Renal pelvis (tissue), 4 donors: Measurements from ENCODE around the gene ATXN10. TPM values are rescaled to one million over a fixed set of nuclear protein-coding genes. Genes with fewer than 3 reads are reported as not detected.
A peak's percentile ranks its signal among the peaks of the same experiment; 100 is the strongest.

Source experiments
- DNase-seq: peaks from one replicate; pipeline ENCODE4 v3.0.0-alpha.2; 2013
- polyA plus RNA-seq, 3 donors: library from polyadenylated mRNA; unstranded; fragments of 120-200 nt; gene quantifications; one replicate each; pipeline ENCODE4 v1.2.1, GENCODE V29; 2013; ENCODE audit not compliant: insufficient read length in 3 of 3

Gene ATXN10
- polyA plus RNA-seq, 3 donors, result 235 to 291 (median 278) TPM

- DNase-seq, result peak; percentile 37
Measured at GRCh38 chr22:45817745-45818423, 146.2 kb downstream of the ATXN10 start.

- no peak for DNase-seq
Measured at GRCh38 chr22:45818424-45819085, 146.9 kb downstream of the ATXN10 start.

GRCh38 chr22:45819305-45819704 lies 147.7 kb downstream of the ATXN10 start:
- DNase-seq, result no peak

GRCh38 chr22:45823336-45823735 lies 151.7 kb downstream of the ATXN10 start:
- no peak for DNase-seq

- no peak for DNase-seq
Measured at GRCh38 chr22:45826520-45826919, 154.9 kb downstream of the ATXN10 start.

GRCh38 chr22:45828841-45829240 lies 157.2 kb downstream of the ATXN10 start:
- DNase-seq, result no peak

- no peak for DNase-seq
Measured at GRCh38 chr22:45830531-45831245, 159.1 kb downstream of the ATXN10 start.

GRCh38 chr22:45831394-45831793 lies 159.8 kb downstream of the ATXN10 start:
- no peak for DNase-seq

GRCh38 chr22:45832180-45832579 lies 160.5 kb downstream of the ATXN10 start:
- no peak for DNase-seq

GRCh38 chr22:45832959-45833580 lies 161.4 kb downstream of the ATXN10 start:
- no peak for DNase-seq

GRCh38 chr22:45833613-45834012 lies 162.0 kb downstream of the ATXN10 start:
- DNase-seq, result no peak

GRCh38 chr22:45834241-45834640 lies 162.6 kb downstream of the ATXN10 start:
- no peak for DNase-seq

GRCh38 chr22:45834795-45835194 lies 163.2 kb downstream of the ATXN10 start:
- no peak for DNase-seq

GRCh38 chr22:45836418-45837169 lies 165.0 kb downstream of the ATXN10 start:
- no peak for DNase-seq

- no peak for DNase-seq
Measured at GRCh38 chr22:45837508-45837907, 165.9 kb downstream of the ATXN10 start.

GRCh38 chr22:45838305-45838887 lies 166.8 kb downstream of the ATXN10 start:
- DNase-seq, result no peak

- no peak for DNase-seq
Measured at GRCh38 chr22:45840483-45840882, 168.8 kb downstream of the ATXN10 start.

- DNase-seq, result no peak
Measured at GRCh38 chr22:45842291-45842991, 170.8 kb downstream of the ATXN10 start.

- no peak for DNase-seq
Measured at GRCh38 chr22:45843031-45843430, 171.4 kb downstream of the ATXN10 start.

GRCh38 chr22:45843986-45844385 lies 172.4 kb downstream of the ATXN10 start:
- peak; percentile 29 for DNase-seq

GRCh38 chr22:45845076-45845487 lies 173.4 kb downstream of the ATXN10 start:
- DNase-seq, result no peak
